ENCODE measurements around the gene TCF7L2.

Gene TCF7L2

GRCh38 chr10:113179265-113179664 is 229.2 kb downstream of the TCF7L2 start:
- no peak for ATAC-seq

GRCh38 chr10:113179966-113180365 is 229.9 kb downstream of the TCF7L2 start:
- no peak for ATAC-seq
- TF ChIP-seq GLIS3 (CRISPR knock-in tag; IDR thresholded peaks at IDR 0.05) (no peak), BACH2 (CRISPR knock-in tag; IDR thresholded peaks at IDR 0.05; ENCODE audit: borderline replicate concordance) (no peak), ZC3H10 (CRISPR knock-in tag; IDR thresholded peaks at IDR 0.05) (no peak), TSHZ2 (CRISPR knock-in tag; IDR thresholded peaks at IDR 0.05) (no peak)

More at GRCh38 chr10:113179265-113179664, 229.2 kb downstream of the TCF7L2 start:
- TF ChIP-seq ZNF565 (CRISPR knock-in tag; conservative IDR thresholded peaks at IDR 0.05; ENCODE audit: low read depth), result no peak

- peak; percentile 57 for ATAC-seq
Measured at GRCh38 chr10:113180401-113181154, 230.5 kb downstream of the TCF7L2 start.

GRCh38 chr10:113182154-113182553 is 232.1 kb downstream of the TCF7L2 start:
- no peak for ATAC-seq
- TF ChIP-seq ZNF565 (CRISPR knock-in tag; conservative IDR thresholded peaks at IDR 0.05; ENCODE audit: low read depth) (no peak), RARB (CRISPR knock-in tag; IDR thresholded peaks at IDR 0.05) (no peak), POU6F1 (CRISPR knock-in tag; IDR thresholded peaks at IDR 0.05; ENCODE audit: borderline replicate concordance, low read depth) (no peak), TOX (CRISPR knock-in tag; IDR thresholded peaks at IDR 0.05; ENCODE audit: borderline replicate concordance) (no peak), PPARA (CRISPR knock-in tag; IDR thresholded peaks at IDR 0.05; ENCODE audit: borderline replicate concordance) (no peak), ZFP30 (CRISPR knock-in tag; IDR thresholded peaks at IDR 0.05) (no peak), ESRRG (CRISPR knock-in tag; IDR thresholded peaks at IDR 0.05) (no peak), ARNTL (CRISPR knock-in tag; IDR thresholded peaks at IDR 0.05; ENCODE audit: borderline replicate concordance, low read depth) (no peak), TCF4 (CRISPR knock-in tag; IDR thresholded peaks at IDR 0.05; ENCODE audit: borderline replicate concordance) (no peak), PATZ1 (CRISPR knock-in tag; IDR thresholded peaks at IDR 0.05; ENCODE audit: borderline replicate concordance) (no peak), TSHZ2 (CRISPR knock-in tag; IDR thresholded peaks at IDR 0.05) (no peak), GLIS3 (CRISPR knock-in tag; IDR thresholded peaks at IDR 0.05) (no peak), ZC3H10 (CRISPR knock-in tag; IDR thresholded peaks at IDR 0.05) (no peak), BACH2 (CRISPR knock-in tag; IDR thresholded peaks at IDR 0.05; ENCODE audit: borderline replicate concordance) (no peak), CSRNP3 (CRISPR knock-in tag; IDR thresholded peaks at IDR 0.05) (no peak), ISL1 (CRISPR knock-in tag; IDR thresholded peaks at IDR 0.05) (no peak), ZNF70 (CRISPR knock-in tag; IDR thresholded peaks at IDR 0.05) (no peak)

More at GRCh38 chr10:113180401-113181154, 230.5 kb downstream of the TCF7L2 start:
- TF ChIP-seq CREB5 (CRISPR knock-in tag; IDR thresholded peaks at IDR 0.05; ENCODE audit: low read depth) (no peak), TOX (CRISPR knock-in tag; IDR thresholded peaks at IDR 0.05; ENCODE audit: borderline replicate concordance) (no peak), ZNF565 (CRISPR knock-in tag; conservative IDR thresholded peaks at IDR 0.05; ENCODE audit: low read depth) (no peak), BACH2 (CRISPR knock-in tag; IDR thresholded peaks at IDR 0.05; ENCODE audit: borderline replicate concordance) (no peak), SNAI2 (CRISPR knock-in tag; IDR thresholded peaks at IDR 0.05) (no peak), OSR1 (CRISPR knock-in tag; IDR thresholded peaks at IDR 0.05) (no peak), ZNF70 (CRISPR knock-in tag; IDR thresholded peaks at IDR 0.05) (no peak), TCF4 (CRISPR knock-in tag; IDR thresholded peaks at IDR 0.05; ENCODE audit: borderline replicate concordance) (no peak), ZNF8 (CRISPR knock-in tag; IDR thresholded peaks at IDR 0.05) (no peak)

Measured in SK-N-SH treated with all-trans-retinoic acid at 6 μM for 48 hours (cell line).